GM19239 (cell line): ENCODE data around the gene LYPD4.

ENCODE experiments used
- DNase-seq: peaks from one replicate; pipeline ENCODE4 v3.0.0; 2011; ENCODE audit warnings: low spot score; ENCODE audit not compliant: insufficient read length
- FAIRE-seq: peaks from 2 replicates; lab custom pipeline; 2011; peaks lifted over from hg19 to GRCh38; lab: Jason Lieb, UNC

Gene LYPD4

DNA sequence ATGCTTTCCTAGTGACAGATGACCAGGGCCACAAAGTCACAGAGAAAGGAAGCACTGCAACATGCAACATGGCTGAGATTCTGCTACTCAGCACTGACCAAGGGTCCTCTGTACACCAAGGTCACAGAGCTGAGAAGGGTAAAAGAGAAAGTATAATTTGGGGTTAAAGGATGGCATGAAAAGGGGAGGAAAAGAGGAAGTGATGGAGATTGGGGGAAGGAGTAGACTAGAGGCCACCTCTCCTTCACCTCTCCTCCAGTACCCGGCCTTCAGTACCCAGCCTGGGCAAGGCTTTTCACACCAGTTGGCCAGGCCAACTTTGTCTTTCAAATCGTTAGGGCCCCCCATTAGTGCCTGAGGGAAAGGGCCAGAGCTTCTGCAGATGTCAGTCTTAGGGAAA is 9.3 kb upstream of the LYPD4 start:
- DNase-seq (no peak), FAIRE-seq (no peak)

DNA sequence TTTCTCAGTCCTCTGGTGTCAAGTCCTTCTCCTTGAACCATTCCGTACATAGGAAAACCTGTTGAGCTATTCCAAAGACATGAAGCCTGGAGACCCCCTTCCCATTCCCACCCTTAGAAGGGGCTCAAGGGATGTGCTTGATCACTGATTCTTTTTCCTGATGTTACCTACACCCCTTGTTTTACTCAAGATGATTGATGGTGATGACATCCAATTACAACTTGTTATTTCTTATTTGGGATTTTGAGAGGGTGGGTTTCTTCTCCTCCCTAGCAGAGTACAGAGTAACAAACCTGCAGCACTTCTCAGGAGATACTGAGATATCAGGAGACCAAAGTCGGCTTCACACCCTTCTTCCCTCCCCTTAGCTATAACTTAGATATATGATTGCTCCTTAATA is 8.9 kb upstream of the LYPD4 start:
- FAIRE-seq (no peak), DNase-seq (no peak)

DNA sequence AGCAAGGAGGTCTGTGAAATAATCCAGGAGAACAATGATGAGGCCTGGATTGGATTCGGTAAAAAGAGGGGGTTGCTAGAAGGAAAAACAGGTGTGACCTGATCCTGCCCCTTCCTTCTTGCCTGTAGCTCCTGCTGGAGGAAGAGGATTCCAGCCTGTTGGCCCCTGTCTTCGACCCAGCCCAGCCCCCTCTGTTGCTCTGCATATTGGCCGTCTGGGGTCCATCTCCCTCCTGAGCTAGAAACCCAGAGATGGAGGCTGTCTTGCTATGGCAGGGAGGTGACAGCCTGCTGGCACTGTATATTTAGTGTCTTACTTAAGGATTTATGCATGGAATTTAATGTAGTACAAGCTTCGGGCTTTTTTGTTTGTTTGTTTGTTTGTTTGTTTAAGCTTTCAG is 7.0 kb upstream of the LYPD4 start:
- FAIRE-seq (no peak), DNase-seq (no peak)

DNA sequence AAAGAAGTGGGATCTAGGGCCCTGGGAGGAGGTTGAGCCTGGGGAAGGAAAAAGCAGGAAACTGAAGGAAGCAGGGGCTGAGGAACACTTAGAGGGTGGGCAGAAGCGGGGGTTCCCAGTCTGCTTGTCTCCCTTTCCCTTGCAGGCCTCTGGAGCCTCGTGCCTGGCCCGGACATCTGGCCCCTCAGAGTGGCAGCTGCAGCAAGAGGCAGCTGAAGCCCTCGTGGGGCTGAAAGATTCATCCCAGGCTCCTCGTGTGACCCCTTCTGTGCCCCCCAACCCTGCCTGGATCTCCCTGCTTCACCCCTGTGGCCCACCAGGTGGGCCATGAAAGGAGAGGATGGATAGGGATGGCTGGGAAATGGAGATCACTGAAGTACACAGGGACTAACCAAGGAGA is 5.9 kb upstream of the LYPD4 start:
- no peak for FAIRE-seq
- DNase-seq, result no peak

DNA sequence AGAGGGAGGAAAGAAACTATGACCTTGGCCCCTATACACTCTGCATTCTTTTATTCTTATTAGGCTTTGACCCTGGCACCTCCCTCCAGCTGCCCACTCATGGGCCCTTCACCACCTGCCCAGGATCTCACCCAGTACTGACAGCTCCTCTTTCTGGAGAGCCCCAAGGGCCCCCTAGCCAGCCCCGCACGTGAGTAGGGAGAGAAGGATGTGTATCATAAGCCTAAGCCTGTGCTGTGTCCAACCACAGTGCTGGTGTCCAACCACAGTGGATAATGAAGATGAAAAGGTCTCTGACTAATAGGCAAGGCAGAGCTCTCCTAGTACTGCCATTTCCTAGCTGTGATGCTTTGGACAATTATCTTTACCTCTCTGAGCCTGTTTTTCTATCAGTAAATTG is 4.6 kb upstream of the LYPD4 start:
- no peak for FAIRE-seq
- no peak for DNase-seq

DNA sequence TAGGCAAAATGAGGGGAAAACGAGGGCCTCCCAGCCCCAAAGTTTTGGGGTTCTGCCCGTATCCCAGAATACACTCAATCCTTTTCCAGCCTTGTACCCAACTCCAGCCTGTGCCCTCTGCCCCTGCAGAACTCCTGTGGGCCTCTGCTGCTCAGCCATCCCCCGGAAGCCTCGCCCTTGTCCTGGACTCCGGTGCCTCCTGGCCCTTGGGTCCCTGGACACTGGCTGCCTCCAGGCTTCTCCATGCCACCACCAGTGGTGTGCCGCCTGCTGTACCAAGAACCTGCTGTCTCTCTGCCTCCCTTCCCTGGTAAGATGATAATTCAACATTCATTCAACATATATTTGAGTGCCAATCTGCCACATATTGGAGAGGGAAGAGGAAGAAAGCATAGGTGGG is 4.2 kb upstream of the LYPD4 start:
- no peak for FAIRE-seq
- no peak for DNase-seq

DNA sequence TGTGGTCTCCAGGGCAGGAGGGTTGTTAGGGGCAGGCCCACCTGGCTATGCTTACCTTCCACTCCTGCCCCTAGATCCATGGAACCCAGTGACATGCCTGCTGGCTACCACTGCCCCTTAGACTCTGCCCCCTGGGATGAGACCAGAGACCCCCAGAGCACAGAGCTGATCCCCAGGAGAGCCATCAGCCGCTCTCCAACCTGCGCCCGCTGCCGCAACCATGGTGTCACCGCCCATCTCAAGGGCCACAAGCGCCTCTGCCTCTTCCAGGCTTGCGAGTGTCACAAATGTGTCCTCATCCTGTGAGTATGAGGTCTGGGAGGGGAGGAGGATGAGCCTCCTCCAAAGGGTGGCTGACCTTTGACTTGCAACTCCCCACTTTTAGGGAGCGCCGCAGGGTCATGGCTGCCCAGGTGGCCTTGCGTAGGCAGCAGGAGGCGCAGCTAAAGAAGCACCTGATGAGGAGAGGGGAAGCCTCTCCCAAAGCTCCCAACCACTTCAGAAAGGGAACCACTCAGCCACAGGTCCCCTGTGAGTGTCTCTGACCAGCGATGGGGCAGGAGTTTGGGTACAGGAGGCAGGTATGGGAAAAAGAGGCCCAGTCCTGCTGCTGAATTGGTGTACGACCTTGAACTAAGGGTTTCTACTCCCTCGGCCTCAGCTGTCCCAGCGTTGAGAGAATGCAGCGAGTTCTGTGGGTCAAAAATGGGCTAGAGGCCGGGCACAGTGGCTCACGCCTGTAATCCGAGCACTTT is 3.0 kb upstream of the LYPD4 start:
- DNase-seq (no peak), FAIRE-seq (no peak)

DNA sequence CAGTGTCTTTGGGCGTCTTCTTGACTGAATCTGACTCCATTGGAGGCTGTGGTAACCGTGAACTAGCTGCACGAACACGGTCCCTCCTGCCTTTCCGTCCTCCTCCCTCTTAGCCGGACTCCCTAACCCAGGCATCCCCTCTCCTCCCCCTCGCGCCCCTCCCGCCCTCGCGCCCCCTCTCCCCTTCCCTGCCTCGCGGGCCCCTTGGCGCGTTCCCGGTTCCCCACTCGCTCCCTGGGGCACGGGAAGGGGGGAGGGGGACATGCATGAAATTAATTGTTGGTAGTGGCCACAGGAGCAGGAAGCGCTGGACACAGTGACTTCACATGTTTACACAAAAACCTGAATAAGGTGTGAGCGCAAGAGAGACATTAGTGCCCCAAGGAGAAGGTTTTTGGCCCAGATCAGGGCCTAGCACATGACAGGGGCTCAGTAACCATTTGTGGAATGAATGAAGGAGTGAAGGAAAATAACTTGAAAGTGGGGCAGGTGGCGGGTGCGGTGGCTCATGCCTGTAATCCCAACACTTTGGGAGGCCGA is 638 bp upstream of the LYPD4 start:
- FAIRE-seq (no peak), DNase-seq (no peak)

DNA sequence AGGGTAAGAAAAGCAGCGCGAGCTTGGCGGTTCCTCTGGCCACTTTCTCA is 343 bp upstream of the LYPD4 start, which contains the start of gene DMRTC2:
TSS of gene DMRTC2 (plus strand) at position 42 of the 50 bp plus-strand sequence. CDS start 2,387 bp downstream, outside the sequence.
- no peak for FAIRE-seq
- no peak for DNase-seq

DNA sequence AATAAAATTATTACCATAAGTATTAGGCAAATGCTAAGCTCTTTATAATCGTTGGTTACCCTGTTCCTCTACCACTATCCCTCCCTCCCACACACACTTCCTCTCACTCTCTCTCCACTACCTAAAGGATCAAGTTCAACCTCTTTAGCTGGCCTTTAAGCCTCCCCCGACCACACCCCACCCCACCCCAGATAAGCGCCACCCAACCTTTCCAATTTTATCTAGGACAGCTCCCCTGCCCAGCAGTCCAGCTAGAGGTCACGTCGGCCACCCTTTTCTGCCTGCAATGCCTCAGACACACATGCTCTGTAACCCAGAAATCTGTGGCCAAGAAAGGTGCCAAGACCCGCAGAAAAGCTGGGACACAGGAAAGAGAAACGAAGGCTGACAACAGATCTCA is 1.1 kb downstream of the LYPD4 start:
- DNase-seq (no peak), FAIRE-seq (no peak)

DNA sequence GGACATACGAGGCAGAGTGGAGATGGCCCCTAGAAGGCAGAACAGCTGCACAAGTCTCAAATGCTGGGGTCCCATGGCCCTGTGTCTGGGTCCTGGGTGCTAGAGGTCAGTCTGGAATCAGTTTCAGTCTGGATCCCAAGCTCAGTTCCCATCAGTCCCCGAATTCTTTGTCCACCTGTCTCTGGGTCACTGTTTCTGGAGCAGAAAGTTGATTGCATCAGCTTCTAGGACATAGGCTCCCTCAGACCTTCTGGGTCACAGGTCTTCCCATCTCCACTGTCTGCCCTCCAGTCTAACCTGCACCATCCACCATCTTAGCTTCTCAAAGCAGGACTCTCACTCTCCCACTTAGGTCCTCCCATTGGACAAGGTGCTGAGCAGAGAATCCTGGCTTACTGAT is 5.3 kb downstream of the LYPD4 start:
- DNase-seq (no peak), FAIRE-seq (no peak)

DNA sequence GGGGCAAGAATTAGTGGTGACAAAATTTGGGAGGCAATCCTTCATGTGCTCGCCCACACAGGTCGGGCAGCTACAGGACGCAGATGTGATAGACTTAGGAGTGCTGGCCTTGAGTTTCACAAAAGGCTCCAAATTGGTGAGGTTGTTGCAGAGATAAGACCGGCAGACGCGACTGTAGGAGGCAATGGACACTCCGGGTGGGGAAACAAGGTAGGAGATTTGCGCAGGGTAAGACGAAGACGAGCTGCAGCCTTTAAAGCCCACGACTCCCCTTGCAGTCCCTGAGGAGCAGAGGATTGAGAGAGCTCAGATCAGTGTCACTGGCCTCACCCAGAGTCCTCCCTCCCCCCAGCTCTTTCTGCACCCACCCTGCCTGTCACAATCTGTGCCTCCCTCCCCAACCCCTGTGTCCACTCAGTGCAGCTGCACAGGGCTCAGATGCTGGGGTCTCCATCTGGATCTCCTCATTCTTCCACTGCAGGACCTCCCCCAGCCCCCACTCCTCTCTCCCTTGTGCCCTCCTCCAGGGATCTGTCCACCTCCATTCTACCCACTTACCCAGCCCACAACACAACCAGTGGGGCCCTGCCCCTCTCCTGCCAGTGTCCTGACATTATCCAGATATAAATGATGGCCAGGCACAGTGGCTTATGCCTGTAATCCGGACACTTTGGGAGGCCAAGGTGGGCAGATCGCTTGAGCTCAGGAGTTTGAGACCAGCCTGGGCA is 6.3 kb downstream of the LYPD4 start:
- DNase-seq, result no peak
- no peak for FAIRE-seq

DNA sequence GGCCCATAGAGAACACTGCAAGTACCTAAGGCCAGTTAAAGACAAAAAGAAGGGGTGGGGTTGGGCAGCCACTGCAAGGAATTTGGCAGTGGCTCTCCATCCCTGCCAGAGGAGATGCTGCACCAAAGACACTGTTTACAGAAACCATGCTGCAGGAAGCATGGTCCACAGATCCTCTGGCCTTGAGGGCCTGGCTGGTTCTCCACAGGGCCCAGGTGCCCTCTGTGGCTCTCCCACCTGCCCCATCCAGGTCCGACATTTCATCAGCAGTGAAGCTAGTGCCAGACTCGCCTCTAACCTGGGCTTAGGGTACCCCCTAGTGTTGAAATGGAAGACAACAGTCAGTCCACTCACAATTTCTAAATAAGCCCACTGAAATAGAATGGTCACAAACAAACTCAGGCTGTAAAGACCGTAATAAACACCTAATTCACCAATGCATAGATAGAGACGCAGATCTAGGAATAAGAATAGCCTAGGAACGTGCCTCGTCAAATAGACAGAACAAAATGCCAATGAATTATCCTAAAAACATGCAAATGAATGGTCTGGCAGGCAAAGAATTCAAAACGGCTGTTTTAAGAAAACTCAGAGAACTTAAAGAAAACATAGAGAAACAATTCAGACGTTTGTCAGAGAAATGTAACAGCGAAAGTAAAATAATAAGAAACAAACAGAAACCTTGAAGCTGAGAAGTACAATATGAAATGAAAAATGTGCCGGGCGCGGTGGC is 23.3 kb downstream of the LYPD4 start:
- DNase-seq (peak; percentile 54), FAIRE-seq (peak; percentile 87)

DNA sequence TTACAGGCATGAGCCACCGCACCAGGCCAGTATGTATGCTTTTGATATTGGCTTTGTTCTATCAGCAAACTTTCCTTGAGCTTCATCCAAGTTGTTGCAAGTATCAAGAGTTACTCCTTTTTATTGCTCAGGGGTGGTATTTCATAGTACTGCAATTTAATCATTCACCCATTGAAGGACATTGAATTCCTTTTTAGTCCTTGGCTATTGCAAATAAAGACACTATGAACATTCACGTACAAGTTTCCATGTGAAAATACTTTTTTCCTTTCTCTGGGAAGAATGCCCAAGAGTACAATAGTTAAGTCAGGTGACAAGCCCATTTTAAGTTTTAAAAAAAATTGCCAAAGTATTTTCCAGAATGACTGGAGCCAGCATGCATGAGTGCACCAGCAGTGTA is 27.7 kb downstream of the LYPD4 start:
- no peak for FAIRE-seq

DNA sequence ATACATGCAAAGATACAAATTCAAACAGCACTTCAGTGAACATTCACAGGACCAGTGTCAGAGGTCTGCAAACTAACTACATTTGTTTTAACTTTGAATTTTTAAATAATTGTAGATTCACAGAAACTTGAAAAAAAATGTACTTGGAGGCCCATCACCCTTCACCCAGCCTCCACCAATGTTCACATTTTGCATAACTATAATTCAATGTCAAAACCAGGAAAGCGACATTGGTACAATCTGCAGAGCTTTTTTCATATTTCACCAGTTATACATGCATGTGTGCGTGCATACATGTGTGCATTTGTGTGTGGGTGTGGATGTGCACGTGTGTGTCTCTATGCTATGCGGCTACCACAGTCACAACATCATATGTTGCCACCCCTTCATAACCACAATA is 29.2 kb downstream of the LYPD4 start:
- no peak for DNase-seq
- no peak for FAIRE-seq

More for the DNA sequence above, 27.7 kb downstream of the LYPD4 start:
- no peak for DNase-seq

DNA sequence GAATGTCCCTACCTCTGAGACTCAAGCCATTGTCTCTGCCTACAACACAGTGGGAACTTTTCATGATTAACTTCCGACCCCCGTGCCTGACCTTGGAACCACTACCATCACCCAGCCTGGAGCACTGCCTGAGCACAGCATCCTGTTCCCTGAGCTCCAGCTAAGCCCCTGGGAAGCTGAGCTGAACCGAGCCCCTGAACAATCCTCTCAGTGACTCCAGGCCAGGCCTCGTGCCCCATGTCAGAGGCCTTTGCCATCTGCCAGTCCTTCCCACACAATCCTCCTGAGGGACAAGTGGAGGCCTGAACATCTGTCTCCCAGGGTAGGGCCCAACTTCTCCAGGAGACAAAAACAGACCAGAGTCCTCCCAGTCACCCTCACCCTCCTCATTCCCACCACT is 30.6 kb downstream of the LYPD4 start:
- no peak for FAIRE-seq

DNA sequence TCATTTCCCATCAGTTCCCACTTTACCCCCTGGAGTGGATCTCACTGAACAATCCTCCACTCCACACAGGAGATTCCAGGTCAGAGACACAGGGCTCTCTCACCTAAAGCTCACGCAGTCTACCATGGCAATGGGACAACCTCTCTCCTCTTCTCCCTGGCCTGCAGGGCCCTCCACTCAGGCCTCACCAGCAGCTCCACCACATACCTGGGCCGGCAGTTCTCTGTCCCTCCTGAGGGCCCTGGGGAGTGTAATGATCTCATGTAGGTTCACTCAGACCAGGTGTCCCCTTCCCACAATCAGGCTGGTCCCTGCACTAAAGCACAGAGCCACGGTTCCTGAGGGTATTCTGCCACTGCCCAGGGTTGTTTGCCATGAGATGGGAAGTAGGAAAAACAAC is 32.5 kb downstream of the LYPD4 start:
- DNase-seq, result no peak
- FAIRE-seq, result no peak

More for the DNA sequence above, 30.6 kb downstream of the LYPD4 start:
- no peak for DNase-seq

DNA sequence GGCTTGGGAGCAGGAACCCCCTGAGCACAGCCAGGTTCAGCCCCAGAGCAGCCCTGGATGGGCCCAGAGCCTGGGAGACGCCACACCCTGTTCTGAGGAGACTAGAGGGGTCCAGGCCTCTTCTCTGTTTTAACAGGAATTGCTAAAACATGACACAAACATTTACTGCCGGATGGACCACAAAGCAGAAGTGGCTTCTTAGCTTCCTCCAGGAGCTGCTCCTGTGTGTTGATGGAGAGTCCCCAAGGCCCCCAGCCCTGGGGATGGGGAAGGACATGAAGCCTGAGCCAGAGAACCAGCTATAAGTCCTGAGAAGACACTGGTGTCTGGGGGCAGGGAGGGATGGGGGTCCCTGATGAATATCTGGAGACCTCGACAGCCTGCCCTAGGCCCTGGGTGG is 33.4 kb downstream of the LYPD4 start:
- no peak for DNase-seq
- no peak for FAIRE-seq

DNA sequence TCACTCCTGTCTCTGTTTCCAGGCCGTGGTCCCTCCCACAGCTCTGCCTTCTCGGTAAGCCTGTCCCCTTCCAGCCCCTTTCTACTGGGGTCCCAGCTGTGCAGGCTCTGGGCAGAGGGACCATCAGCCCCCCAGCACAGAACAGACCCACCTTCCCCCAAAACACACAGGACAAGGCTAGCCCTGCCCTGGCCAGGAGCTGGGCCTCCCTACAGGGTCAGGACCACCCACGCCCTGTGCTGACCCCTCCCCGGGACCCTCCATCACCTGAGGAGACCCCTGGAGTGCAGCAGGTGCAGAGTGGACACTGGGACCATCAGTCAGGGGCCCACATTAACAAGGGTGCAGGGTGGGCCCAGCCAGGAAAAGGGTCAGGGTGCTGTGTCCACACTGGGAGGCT is 34.2 kb downstream of the LYPD4 start:
- DNase-seq (no peak), FAIRE-seq (no peak)

DNA sequence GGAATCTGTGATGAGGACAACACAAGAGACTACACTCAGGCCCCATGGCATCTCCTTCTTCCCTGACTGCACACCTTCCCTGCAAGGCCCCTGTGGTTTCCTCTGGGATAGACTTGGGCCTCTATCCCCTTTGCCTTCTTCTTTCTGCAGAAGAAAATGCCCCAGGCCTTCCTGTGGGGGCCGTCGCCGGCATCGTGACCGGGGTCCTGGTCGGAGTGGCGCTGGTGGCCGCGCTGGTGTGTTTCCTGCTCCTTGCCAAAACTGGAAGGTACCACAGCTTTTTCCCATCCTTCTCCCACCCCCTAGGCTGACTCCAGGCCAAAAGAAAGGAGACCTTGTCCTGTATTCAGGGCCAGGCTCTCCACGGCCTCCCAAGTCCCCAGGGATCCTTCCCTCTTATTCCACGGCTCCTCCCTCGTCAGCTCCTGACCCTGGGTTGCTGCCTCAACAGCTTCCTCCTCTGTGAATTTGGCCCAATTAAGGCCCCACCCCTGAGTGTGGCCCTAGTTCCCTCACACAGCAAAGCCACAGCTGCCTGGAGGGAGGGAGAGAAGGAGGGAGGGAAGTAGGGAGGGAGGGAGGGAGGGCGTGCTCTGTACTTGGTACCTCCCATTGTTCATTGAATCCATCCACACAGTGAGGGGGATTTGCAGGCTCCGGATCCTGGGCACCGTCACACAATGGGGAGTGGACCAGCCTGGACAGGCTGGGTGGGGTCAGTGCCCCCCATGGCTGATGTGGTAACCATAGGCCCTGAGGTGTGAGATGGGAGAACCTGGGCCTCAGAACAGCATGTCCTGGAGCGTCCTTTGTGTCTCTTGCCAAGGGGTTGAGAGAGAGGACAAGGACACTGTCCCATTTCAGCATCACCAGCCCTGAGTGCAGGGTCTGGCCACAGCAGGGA is 35.6 kb downstream of the LYPD4 start:
- no peak for DNase-seq
- FAIRE-seq, result no peak

DNA sequence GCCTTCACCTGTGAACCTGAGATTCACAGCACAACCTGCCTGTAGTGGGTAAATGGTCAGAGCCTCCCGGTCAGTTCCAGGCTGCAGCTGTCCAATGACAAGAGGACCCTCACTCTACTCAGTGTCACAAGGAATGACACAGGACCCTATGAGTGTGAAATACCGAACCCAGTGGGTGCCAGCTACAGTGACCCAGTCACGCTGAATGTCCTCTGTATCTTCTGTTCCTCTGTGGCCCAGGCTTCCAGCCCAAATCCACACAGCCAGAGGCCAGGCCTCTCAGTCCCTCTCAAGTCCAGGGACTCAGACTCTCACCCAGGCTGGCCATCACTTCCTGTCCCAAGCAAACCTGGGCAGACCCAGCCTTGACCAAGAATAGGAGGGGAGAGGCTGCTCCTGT is 37.3 kb downstream of the LYPD4 start:
- DNase-seq (no peak), FAIRE-seq (no peak)
